ENCODE measurements around the gene RAB1B. TPM values are rescaled to one million over a fixed set of nuclear protein-coding genes. Genes with fewer than 3 reads are reported as not detected.

Gene RAB1B
- total RNA-seq, 2 experiments from 2014 or later, result 160 to 170 TPM

Other genes starting within 250 kb of the RAB1B start
- not detected for gene CATSPER1, start 242.2 kb upstream of the RAB1B start, total RNA-seq
- gene GAL3ST3, start 219.5 kb upstream of the RAB1B start, total RNA-seq, result not detected
- 100 to 1,000 TPM; 241 to 253 TPM for gene SF3B2, start 216.3 kb upstream of the RAB1B start, total RNA-seq
- 10 to 100 TPM; 84.6 to 91.6 TPM for gene PACS1, start 198.4 kb upstream of the RAB1B start, total RNA-seq
- gene KLC2, start 10.9 kb upstream of the RAB1B start, total RNA-seq, result 10 to 100 TPM; 53.5 to 59.8 TPM
- 1 to 10 TPM; 2.7 to 3.6 TPM for gene CNIH2, start 9.5 kb downstream of the RAB1B start, total RNA-seq
- 10 to 100 TPM; 46.6 to 58.6 TPM for gene YIF1A, start 20.5 kb downstream of the RAB1B start, total RNA-seq
- not detected for gene TMEM151A, start 23.3 kb downstream of the RAB1B start, total RNA-seq
- gene CD248, start 48.4 kb downstream of the RAB1B start, total RNA-seq, result 10 to 100 TPM; 79.5 to 80.8 TPM
- 1 to 10 TPM; 1.3 TPM for gene RIN1, start 67.8 kb downstream of the RAB1B start, total RNA-seq
- gene BRMS1, start 76.5 kb downstream of the RAB1B start, total RNA-seq, result 10 to 100 TPM; 53.2 to 57.1 TPM
- gene B4GAT1, start 79.0 kb downstream of the RAB1B start, total RNA-seq, result 1 to 10 TPM; 7.6 TPM
- gene SLC29A2, start 103.1 kb downstream of the RAB1B start, total RNA-seq, result 10 to 100 TPM; 10.0 to 11.1 TPM
- gene NPAS4, start 152.4 kb downstream of the RAB1B start, total RNA-seq, result under 1 TPM; 0.18 to 0.34 TPM
- 100 to 1,000 TPM in 1 of 2 experiments, 10 to 100 TPM in 1; 93.7 to 100 TPM for gene MRPL11, start 170.2 kb downstream of the RAB1B start, total RNA-seq
- 1 to 10 TPM; 5.1 to 5.8 TPM for gene PELI3, start 198.3 kb downstream of the RAB1B start, total RNA-seq
- 10 to 100 TPM; 73.3 to 79.1 TPM for gene DPP3, start 211.8 kb downstream of the RAB1B start, total RNA-seq
- gene BBS1, start 242.0 kb downstream of the RAB1B start, total RNA-seq, result 10 to 100 TPM; 10.6 to 14.0 TPM